Measurements from ENCODE around the gene ENTPD1.

The ENTPD1 gene

GRCh38 chr10:95861386-95861785 lies 105.4 kb downstream of the ENTPD1 start:
- no peak for TF ChIP-seq CTCF (IDR thresholded peaks at IDR 0.05; ENCODE audit: insufficient read depth, low read length, poor library complexity, severe bottlenecking)
- Histone ChIP-seq H3K4me3 (replicated peaks; ENCODE audit: low read depth, low read length) (no peak overlapping the region), H3K27me3 (replicated peaks; ENCODE audit: control insufficient read depth, insufficient read depth, low read length) (no peaks in the 10 kb centered on the region), H3K36me3 (ENCODE audit: control insufficient read depth, insufficient read depth, low read length) (peaks cover 46% of the 10 kb centered on the region)
- DNase-seq (ENCODE audit: extremely low read depth, insufficient read length) = no peak

GRCh38 chr10:95864906-95865813 lies 109.2 kb downstream of the ENTPD1 start:
- TF ChIP-seq CTCF (IDR thresholded peaks at IDR 0.05; ENCODE audit: insufficient read depth, low read length, poor library complexity, severe bottlenecking) = peak; percentile 80

GRCh38 chr10:95865814-95866466 lies 110.0 kb downstream of the ENTPD1 start:
- no peak for TF ChIP-seq CTCF (IDR thresholded peaks at IDR 0.05; ENCODE audit: insufficient read depth, low read length, poor library complexity, severe bottlenecking)
- H3K4me3 ChIP-seq (replicated peaks; ENCODE audit: low read depth, low read length) = no peak overlapping the region
- no peak for DNase-seq (ENCODE audit: extremely low read depth, insufficient read length)
- H3K27me3 ChIP-seq (replicated peaks; ENCODE audit: control insufficient read depth, insufficient read depth, low read length) = no peaks in the 10 kb centered on the region
- H3K36me3 ChIP-seq (ENCODE audit: control insufficient read depth, insufficient read depth, low read length) = peaks cover 40% of the 10 kb centered on the region

More at GRCh38 chr10:95864906-95865813, 109.2 kb downstream of the ENTPD1 start:
- DNase-seq (ENCODE audit: extremely low read depth, insufficient read length) = no peak
- no peak overlapping the region for H3K4me3 ChIP-seq (replicated peaks; ENCODE audit: low read depth, low read length)
- peaks cover 47% of the 10 kb centered on the region for H3K36me3 ChIP-seq (ENCODE audit: control insufficient read depth, insufficient read depth, low read length)
- no peaks in the 10 kb centered on the region for H3K27me3 ChIP-seq (replicated peaks; ENCODE audit: control insufficient read depth, insufficient read depth, low read length)

- peaks cover 39% of the 10 kb centered on the region for H3K36me3 ChIP-seq (ENCODE audit: control insufficient read depth, insufficient read depth, low read length)
- no peak for DNase-seq (ENCODE audit: extremely low read depth, insufficient read length)
- H3K27me3 ChIP-seq (replicated peaks; ENCODE audit: control insufficient read depth, insufficient read depth, low read length) = no peaks in the 10 kb centered on the region
- no peak for TF ChIP-seq CTCF (IDR thresholded peaks at IDR 0.05; ENCODE audit: insufficient read depth, low read length, poor library complexity, severe bottlenecking)
- H3K4me3 ChIP-seq (replicated peaks; ENCODE audit: low read depth, low read length) = no peak overlapping the region
Measured at GRCh38 chr10:95866467-95866842, 110.5 kb downstream of the ENTPD1 start.

GRCh38 chr10:95867866-95868265 lies 111.9 kb downstream of the ENTPD1 start:
- no peak for DNase-seq (ENCODE audit: extremely low read depth, insufficient read length)
- H3K27me3 ChIP-seq (replicated peaks; ENCODE audit: control insufficient read depth, insufficient read depth, low read length) = no peaks in the 10 kb centered on the region
- TF ChIP-seq CTCF (IDR thresholded peaks at IDR 0.05; ENCODE audit: insufficient read depth, low read length, poor library complexity, severe bottlenecking) = no peak
- H3K4me3 ChIP-seq (replicated peaks; ENCODE audit: low read depth, low read length) = no peak overlapping the region
- H3K36me3 ChIP-seq (ENCODE audit: control insufficient read depth, insufficient read depth, low read length) = peaks cover 33% of the 10 kb centered on the region
